HepG2 (cell line): ENCODE data around the gene ZNF48. TPM values are rescaled to one million over a fixed set of nuclear protein-coding genes. Genes with fewer than 3 reads are reported as not detected.

Experiments used
- ARHGAP35 ChIP-seq: sonication (generic); formaldehyde crosslinking; IDR thresholded peaks from 2 replicates; pipeline ENCODE4 v1.9.0; 2022; ENCODE audit warnings: mild to moderate bottlenecking, inconsistent platforms, moderate library complexity, missing genetic modification reagents, borderline replicate concordance
- CEBPB ChIP-seq: IDR thresholded peaks from 2 replicates; pipeline ENCODE4 v1.6.1; 2011; ENCODE audit warnings: low read depth, low read length, improper control_type of control experiment, borderline replicate concordance
- MATR3 ChIP-seq: sonication (generic); formaldehyde crosslinking; IDR thresholded peaks from 2 replicates; pipeline ENCODE4 v1.4.0; 2020; ENCODE audit warnings: missing genetic modification reagents
- MIER3 ChIP-seq: IDR thresholded peaks from 2 replicates; pipeline ENCODE4 v1.6.1; 2016; ENCODE audit warnings: missing compliant biosample characterization, borderline replicate concordance
- ZMYM4 ChIP-seq: sonication (generic); formaldehyde crosslinking; IDR thresholded peaks from 2 replicates; pipeline ENCODE4 v1.8.1; 2023; ENCODE audit warnings: mild to moderate bottlenecking, missing genetic modification reagents
- polyA plus RNA-seq, 8 experiments: library from polyadenylated mRNA; depleted of rRNA in 3 of 8; stranded (reverse) in 7 of 8; unstranded in 1 of 8; fragments of >200 nt; fragmentation: Illumina TruSeq in 4 of 8; extraction: Trizol in 4 of 8; gene quantifications; 2 replicates each; pipeline versions ENCODE4 v1.2.1 to v1.2.3, GENCODE V29; 2011 to 2016; ENCODE audit warnings: low read depth in 4 of 8, missing spikeins in 1 of 8, mixed read lengths in 1 of 8; ENCODE audit not compliant: insufficient read depth in 1 of 8
- total RNA-seq, 5 experiments: library from RNA; depleted of rRNA; stranded (reverse); fragments of >200 nt; fragmentation: Illumina TruSeq; extraction: Trizol; gene quantifications; 2 replicates each; pipeline ENCODE4 v1.2.3, GENCODE V29; 2016; ENCODE audit warnings: low read depth in 1 of 5
- TF ChIP-seq, protein P1 (sequence below): IDR thresholded peaks from 2 replicates; pipeline ENCODE4 v1.6.1; 2018; ENCODE audit warnings: missing genetic modification reagents
- TF ChIP-seq, protein P2 (sequence below): sonication (generic); formaldehyde crosslinking; IDR thresholded peaks from 2 replicates; pipeline ENCODE4 v1.5.1; 2020; ENCODE audit warnings: mild to moderate bottlenecking, missing genetic modification reagents, borderline replicate concordance
- TF ChIP-seq, protein P3 (sequence below): sonication (generic); formaldehyde crosslinking; IDR thresholded peaks from 2 replicates; pipeline ENCODE4 v1.8.0; 2022; ENCODE audit warnings: mild to moderate bottlenecking, missing genetic modification reagents, moderate library complexity
- TF ChIP-seq, protein P4 (sequence below): sonication (generic); formaldehyde crosslinking; IDR thresholded peaks from 2 replicates; pipeline ENCODE4 v1.4.0; 2020; ENCODE audit warnings: missing genetic modification reagents
- TF ChIP-seq, protein P5 (sequence below): sonication (generic); formaldehyde crosslinking; IDR thresholded peaks from 2 replicates; pipeline ENCODE4 v1.5.0; 2020; ENCODE audit warnings: missing genetic modification reagents

Gene ZNF48
- total and polyA plus RNA-seq, 2 of the 13 experiments (the other 11 are each of a cell fraction or from before 2014, with no cell fraction given) = 9.9 to 12.3 TPM

DNA sequence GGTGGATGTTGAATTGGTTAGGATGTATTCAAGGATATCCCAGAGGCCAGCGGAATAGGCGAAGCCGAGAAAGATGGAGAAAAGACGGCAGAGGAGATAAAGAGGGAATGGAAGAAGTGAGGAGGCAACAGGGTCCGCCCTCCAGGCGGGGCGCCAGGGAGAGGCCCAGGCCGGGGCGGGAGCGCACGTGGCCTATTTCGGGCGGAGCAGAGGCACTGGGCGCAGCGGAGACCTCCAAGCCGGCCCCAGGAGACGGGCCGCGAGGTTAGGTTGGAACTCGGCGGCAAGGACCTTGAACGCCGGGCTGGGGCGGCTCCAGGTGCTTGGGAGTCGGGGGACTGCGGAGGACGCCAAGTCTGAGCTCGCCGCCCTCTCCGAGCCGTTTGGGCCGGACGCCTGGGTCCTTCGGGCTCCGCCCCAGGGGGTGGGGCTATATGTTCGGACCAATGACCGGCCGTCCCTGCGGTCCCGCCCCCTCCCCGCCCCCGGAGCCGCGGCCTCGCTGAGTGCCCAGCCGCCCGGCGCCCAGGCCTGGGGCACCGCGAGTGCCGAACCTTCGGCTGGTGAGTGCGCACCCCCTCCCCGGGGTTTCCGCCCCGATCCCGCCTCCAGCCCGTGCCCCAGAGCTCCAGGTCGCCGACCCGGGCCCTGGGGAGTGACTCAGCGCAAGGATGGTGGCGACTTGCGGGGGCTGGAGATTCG is 12.0 kb downstream of the ZNF48 start, which contains the start of gene ZNF771 (continued):
- TF ChIP-seq ZMYM4 (peak; percentile 87), ARHGAP35 (peak; percentile 37; the same call in 1 of the 2 replicates), MIER3 (peak; percentile 72; the same call in 1 of the 2 replicates), CEBPB (no peak), MATR3 (CRISPR knock-in tag) (no peak)
- TF ChIP-seq, protein P1, sequence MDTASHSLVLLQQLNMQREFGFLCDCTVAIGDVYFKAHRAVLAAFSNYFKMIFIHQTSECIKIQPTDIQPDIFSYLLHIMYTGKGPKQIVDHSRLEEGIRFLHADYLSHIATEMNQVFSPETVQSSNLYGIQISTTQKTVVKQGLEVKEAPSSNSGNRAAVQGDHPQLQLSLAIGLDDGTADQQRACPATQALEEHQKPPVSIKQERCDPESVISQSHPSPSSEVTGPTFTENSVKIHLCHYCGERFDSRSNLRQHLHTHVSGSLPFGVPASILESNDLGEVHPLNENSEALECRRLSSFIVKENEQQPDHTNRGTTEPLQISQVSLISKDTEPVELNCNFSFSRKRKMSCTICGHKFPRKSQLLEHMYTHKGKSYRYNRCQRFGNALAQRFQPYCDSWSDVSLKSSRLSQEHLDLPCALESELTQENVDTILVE (CRISPR knock-in tag) = no peak
- TF ChIP-seq, protein P2, sequence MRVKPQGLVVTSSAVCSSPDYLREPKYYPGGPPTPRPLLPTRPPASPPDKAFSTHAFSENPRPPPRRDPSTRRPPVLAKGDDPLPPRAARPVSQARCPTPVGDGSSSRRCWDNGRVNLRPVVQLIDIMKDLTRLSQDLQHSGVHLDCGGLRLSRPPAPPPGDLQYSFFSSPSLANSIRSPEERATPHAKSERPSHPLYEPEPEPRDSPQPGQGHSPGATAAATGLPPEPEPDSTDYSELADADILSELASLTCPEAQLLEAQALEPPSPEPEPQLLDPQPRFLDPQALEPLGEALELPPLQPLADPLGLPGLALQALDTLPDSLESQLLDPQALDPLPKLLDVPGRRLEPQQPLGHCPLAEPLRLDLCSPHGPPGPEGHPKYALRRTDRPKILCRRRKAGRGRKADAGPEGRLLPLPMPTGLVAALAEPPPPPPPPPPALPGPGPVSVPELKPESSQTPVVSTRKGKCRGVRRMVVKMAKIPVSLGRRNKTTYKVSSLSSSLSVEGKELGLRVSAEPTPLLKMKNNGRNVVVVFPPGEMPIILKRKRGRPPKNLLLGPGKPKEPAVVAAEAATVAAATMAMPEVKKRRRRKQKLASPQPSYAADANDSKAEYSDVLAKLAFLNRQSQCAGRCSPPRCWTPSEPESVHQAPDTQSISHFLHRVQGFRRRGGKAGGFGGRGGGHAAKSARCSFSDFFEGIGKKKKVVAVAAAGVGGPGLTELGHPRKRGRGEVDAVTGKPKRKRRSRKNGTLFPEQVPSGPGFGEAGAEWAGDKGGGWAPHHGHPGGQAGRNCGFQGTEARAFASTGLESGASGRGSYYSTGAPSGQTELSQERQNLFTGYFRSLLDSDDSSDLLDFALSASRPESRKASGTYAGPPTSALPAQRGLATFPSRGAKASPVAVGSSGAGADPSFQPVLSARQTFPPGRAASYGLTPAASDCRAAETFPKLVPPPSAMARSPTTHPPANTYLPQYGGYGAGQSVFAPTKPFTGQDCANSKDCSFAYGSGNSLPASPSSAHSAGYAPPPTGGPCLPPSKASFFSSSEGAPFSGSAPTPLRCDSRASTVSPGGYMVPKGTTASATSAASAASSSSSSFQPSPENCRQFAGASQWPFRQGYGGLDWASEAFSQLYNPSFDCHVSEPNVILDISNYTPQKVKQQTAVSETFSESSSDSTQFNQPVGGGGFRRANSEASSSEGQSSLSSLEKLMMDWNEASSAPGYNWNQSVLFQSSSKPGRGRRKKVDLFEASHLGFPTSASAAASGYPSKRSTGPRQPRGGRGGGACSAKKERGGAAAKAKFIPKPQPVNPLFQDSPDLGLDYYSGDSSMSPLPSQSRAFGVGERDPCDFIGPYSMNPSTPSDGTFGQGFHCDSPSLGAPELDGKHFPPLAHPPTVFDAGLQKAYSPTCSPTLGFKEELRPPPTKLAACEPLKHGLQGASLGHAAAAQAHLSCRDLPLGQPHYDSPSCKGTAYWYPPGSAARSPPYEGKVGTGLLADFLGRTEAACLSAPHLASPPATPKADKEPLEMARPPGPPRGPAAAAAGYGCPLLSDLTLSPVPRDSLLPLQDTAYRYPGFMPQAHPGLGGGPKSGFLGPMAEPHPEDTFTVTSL = no peak; the same call in 1 of the 2 replicates
- TF ChIP-seq, protein P3, sequence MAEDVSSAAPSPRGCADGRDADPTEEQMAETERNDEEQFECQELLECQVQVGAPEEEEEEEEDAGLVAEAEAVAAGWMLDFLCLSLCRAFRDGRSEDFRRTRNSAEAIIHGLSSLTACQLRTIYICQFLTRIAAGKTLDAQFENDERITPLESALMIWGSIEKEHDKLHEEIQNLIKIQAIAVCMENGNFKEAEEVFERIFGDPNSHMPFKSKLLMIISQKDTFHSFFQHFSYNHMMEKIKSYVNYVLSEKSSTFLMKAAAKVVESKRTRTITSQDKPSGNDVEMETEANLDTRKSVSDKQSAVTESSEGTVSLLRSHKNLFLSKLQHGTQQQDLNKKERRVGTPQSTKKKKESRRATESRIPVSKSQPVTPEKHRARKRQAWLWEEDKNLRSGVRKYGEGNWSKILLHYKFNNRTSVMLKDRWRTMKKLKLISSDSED (CRISPR knock-in tag) = no peak; the same call in 1 of the 2 replicates
- TF ChIP-seq, protein P4, sequence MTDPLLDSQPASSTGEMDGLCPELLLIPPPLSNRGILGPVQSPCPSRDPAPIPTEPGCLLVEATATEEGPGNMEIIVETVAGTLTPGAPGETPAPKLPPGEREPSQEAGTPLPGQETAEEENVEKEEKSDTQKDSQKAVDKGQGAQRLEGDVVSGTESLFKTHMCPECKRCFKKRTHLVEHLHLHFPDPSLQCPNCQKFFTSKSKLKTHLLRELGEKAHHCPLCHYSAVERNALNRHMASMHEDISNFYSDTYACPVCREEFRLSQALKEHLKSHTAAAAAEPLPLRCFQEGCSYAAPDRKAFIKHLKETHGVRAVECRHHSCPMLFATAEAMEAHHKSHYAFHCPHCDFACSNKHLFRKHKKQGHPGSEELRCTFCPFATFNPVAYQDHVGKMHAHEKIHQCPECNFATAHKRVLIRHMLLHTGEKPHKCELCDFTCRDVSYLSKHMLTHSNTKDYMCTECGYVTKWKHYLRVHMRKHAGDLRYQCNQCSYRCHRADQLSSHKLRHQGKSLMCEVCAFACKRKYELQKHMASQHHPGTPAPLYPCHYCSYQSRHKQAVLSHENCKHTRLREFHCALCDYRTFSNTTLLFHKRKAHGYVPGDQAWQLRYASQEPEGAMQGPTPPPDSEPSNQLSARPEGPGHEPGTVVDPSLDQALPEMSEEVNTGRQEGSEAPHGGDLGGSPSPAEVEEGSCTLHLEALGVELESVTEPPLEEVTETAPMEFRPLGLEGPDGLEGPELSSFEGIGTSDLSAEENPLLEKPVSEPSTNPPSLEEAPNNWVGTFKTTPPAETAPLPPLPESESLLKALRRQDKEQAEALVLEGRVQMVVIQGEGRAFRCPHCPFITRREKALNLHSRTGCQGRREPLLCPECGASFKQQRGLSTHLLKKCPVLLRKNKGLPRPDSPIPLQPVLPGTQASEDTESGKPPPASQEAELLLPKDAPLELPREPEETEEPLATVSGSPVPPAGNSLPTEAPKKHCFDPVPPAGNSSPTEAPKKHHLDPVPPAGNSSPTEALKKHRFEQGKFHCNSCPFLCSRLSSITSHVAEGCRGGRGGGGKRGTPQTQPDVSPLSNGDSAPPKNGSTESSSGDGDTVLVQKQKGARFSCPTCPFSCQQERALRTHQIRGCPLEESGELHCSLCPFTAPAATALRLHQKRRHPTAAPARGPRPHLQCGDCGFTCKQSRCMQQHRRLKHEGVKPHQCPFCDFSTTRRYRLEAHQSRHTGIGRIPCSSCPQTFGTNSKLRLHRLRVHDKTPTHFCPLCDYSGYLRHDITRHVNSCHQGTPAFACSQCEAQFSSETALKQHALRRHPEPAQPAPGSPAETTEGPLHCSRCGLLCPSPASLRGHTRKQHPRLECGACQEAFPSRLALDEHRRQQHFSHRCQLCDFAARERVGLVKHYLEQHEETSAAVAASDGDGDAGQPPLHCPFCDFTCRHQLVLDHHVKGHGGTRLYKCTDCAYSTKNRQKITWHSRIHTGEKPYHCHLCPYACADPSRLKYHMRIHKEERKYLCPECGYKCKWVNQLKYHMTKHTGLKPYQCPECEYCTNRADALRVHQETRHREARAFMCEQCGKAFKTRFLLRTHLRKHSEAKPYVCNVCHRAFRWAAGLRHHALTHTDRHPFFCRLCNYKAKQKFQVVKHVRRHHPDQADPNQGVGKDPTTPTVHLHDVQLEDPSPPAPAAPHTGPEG = 0 out of 2 replicates have a peak, but pooled peaks have one; percentile 35
- TF ChIP-seq, protein P5, sequence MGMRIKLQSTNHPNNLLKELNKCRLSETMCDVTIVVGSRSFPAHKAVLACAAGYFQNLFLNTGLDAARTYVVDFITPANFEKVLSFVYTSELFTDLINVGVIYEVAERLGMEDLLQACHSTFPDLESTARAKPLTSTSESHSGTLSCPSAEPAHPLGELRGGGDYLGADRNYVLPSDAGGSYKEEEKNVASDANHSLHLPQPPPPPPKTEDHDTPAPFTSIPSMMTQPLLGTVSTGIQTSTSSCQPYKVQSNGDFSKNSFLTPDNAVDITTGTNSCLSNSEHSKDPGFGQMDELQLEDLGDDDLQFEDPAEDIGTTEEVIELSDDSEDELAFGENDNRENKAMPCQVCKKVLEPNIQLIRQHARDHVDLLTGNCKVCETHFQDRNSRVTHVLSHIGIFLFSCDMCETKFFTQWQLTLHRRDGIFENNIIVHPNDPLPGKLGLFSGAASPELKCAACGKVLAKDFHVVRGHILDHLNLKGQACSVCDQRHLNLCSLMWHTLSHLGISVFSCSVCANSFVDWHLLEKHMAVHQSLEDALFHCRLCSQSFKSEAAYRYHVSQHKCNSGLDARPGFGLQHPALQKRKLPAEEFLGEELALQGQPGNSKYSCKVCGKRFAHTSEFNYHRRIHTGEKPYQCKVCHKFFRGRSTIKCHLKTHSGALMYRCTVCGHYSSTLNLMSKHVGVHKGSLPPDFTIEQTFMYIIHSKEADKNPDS (CRISPR knock-in tag) = peak; percentile 95
